ENCODE measurements around the gene KCNMB4. TPM values are rescaled to one million over a fixed set of nuclear protein-coding genes. Genes with fewer than 3 reads are reported as not detected.

Gene KCNMB4
- total RNA-seq, 1 experiment from 2014 or later: 8.4 TPM

- Mint-ChIP-seq H3K27ac (ENCODE audit: unreplicated experiment) (no peak overlapping the region), H3K4me1 (ENCODE audit: low read depth, unreplicated experiment) (no peaks in the 10 kb centered on the region), H3K9me3 (ENCODE audit: low read depth, unreplicated experiment) (peaks cover 2% of the 10 kb centered on the region), H3K36me3 (ENCODE audit: insufficient read depth, unreplicated experiment) (no peaks in the 10 kb centered on the region), H3K4me3 (ENCODE audit: low read depth, unreplicated experiment) (no peak overlapping the region), H3K27me3 (ENCODE audit: unreplicated experiment) (no peaks in the 10 kb centered on the region)
- CTCF ChIA-PET: no interaction called here
- no TSS peak for BruUV-seq (replicated peaks)
- TF ChIP-seq, protein P1, sequence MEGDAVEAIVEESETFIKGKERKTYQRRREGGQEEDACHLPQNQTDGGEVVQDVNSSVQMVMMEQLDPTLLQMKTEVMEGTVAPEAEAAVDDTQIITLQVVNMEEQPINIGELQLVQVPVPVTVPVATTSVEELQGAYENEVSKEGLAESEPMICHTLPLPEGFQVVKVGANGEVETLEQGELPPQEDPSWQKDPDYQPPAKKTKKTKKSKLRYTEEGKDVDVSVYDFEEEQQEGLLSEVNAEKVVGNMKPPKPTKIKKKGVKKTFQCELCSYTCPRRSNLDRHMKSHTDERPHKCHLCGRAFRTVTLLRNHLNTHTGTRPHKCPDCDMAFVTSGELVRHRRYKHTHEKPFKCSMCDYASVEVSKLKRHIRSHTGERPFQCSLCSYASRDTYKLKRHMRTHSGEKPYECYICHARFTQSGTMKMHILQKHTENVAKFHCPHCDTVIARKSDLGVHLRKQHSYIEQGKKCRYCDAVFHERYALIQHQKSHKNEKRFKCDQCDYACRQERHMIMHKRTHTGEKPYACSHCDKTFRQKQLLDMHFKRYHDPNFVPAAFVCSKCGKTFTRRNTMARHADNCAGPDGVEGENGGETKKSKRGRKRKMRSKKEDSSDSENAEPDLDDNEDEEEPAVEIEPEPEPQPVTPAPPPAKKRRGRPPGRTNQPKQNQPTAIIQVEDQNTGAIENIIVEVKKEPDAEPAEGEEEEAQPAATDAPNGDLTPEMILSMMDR (IDR thresholded peaks at IDR 0.05; ENCODE audit: unreplicated experiment): no peak
- intact Hi-C loops (cut with micrococcal nuclease; ENCODE audit: unreplicated experiment): no loop called here
- no peak for DNase-seq
These were observed 116.7 kb downstream of the KCNMB4 start for GRCh38 chr12:70482764-70483163.

Other genes starting within 250 kb of the KCNMB4 start
- 117 and 126 TPM in 2 replicates for gene CNOT2, start 122.9 kb upstream of the KCNMB4 start, total RNA-seq (2022)